ENCODE measurements around the gene SSC5D. TPM values are rescaled to one million over a fixed set of nuclear protein-coding genes. Genes with fewer than 3 reads are reported as not detected.

The SSC5D gene
- total RNA-seq, 2 experiments from 2014 or later, result 0.50 to 2.7 TPM

DNA sequence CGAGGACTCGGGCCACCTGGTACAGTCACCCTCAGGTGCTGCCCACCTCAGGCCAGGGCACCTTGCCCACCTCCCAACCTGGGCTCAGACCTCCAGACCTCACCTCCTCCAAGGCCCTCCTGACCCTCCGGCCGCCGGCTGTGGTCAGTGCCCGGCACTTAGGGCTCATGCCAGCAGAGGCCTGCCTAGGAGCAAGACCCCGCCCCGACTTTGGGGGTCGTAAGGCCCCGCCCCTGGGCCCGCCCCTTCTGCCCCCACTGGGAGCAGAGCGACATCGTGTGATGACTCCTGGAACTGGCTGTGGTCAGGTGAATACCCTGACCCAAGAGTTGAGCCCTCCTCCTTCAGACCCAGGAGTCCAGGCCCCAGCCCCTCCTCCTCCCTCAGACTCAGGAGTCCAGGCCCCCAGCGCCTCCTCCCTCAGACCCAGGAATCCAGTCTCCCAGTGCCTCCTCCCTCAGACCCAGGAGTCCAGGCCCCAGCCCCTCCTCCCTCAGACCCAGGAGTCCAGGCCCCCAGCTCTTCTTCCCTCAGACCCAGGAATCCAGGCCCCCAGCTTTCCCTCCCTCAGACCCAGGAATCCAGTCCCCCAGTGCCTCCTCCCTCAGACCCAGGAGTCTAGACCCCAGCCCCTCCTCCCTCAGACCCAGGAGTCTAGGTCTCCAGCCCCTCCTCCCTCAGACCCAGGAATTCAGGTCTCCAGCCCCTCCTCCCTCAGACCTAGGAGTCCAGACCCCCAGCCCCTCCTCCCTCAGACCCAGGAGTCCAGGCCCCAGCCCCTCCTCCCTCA is 48.9 kb downstream of the SSC5D start, which contains the start of gene SBK2:
Gene SBK2, minus strand, starts transcription at position 183 of the 790 bp plus-strand sequence. CDS start 839 bp downstream, outside the sequence.
- intact Hi-C loops (cut with micrococcal nuclease; ENCODE audit: unreplicated experiment), result no loop called here
- Histone ChIP-seq H3K9me3 (ENCODE audit: low read length) (no peaks in the 10 kb centered on the region), H3K27ac (ENCODE audit: low read depth, low read length, poor library complexity, severe bottlenecking) (no peak within 1 kb of the TSS), H3K36me3 (ENCODE audit: insufficient read depth, low read length) (no peaks in the 10 kb centered on the region), H3K4me3 (ENCODE audit: low read depth, low read length, poor library complexity, severe bottlenecking) (no peak within 1 kb of the TSS), H3K79me2 (ENCODE audit: insufficient read depth, low read depth, low read length) (no peaks in the 10 kb centered on the region), H4K20me1 (ENCODE audit: insufficient read depth, low read length) (no peaks in the 10 kb centered on the region), H3K9me2 (ENCODE audit: insufficient read depth, low read length) (no peaks in the 10 kb centered on the region), H3K4me1 (ENCODE audit: insufficient read depth, low read length, poor library complexity, severe bottlenecking) (no peaks in the 10 kb centered on the region), H3K4me2 (ENCODE audit: low read length) (no peak within 1 kb of the TSS), H2AFZ (ENCODE audit: low read length) (no peak within 1 kb of the TSS)
- ChIA-PET CTCF (ENCODE audit: unreplicated experiment) (no interaction called here), POLR2A (no interaction called here)
- BruUV-seq (replicated peaks), result no TSS peak
- DNase-seq (ENCODE audit: low spot score), result peak; percentile 29
- TF ChIP-seq EZH2phosphoT487 (IDR thresholded peaks at IDR 0.05; ENCODE audit: borderline replicate concordance, low read depth, low read length), result no peak
- TF ChIP-seq, protein P1, sequence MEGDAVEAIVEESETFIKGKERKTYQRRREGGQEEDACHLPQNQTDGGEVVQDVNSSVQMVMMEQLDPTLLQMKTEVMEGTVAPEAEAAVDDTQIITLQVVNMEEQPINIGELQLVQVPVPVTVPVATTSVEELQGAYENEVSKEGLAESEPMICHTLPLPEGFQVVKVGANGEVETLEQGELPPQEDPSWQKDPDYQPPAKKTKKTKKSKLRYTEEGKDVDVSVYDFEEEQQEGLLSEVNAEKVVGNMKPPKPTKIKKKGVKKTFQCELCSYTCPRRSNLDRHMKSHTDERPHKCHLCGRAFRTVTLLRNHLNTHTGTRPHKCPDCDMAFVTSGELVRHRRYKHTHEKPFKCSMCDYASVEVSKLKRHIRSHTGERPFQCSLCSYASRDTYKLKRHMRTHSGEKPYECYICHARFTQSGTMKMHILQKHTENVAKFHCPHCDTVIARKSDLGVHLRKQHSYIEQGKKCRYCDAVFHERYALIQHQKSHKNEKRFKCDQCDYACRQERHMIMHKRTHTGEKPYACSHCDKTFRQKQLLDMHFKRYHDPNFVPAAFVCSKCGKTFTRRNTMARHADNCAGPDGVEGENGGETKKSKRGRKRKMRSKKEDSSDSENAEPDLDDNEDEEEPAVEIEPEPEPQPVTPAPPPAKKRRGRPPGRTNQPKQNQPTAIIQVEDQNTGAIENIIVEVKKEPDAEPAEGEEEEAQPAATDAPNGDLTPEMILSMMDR (conservative IDR thresholded peaks at IDR 0.05; ENCODE audit: low read length), result peak; percentile 58

DNA sequence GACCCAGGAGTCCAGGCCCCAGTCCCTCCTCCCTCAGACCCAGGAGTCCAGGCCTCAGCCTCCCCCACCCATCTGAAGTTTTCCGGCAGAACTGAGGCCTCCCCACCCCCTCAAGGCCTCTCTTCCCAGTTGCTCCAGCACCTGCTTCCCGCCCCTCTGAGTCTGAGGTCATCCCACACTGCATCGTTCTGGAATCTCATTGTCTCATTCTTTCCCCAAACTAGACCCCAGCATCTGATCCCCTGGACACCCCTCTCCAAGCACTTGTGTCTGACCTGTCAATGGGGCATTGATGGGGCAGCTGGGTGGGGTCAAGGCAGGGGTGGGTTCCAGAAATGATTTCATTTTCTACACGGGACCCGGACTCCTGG is 49.5 kb downstream of the SSC5D start:
- H3K36me3 ChIP-seq (ENCODE audit: insufficient read depth, low read length), result no peaks in the 10 kb centered on the region
- no peak overlapping the region for H2AFZ ChIP-seq (ENCODE audit: low read length)
- DNase-seq (ENCODE audit: low spot score), result no peak
- no peaks in the 10 kb centered on the region for H4K20me1 ChIP-seq (ENCODE audit: insufficient read depth, low read length)
- no peaks in the 10 kb centered on the region for H3K4me1 ChIP-seq (ENCODE audit: insufficient read depth, low read length, poor library complexity, severe bottlenecking)
- intact Hi-C loops (cut with micrococcal nuclease; ENCODE audit: unreplicated experiment), result no loop called here
- H3K9me2 ChIP-seq (ENCODE audit: insufficient read depth, low read length), result no peaks in the 10 kb centered on the region
- no peak for TF ChIP-seq EZH2phosphoT487 (IDR thresholded peaks at IDR 0.05; ENCODE audit: borderline replicate concordance, low read depth, low read length)
- TF ChIP-seq, protein P1 (conservative IDR thresholded peaks at IDR 0.05; ENCODE audit: low read length), result no peak
- ChIA-PET CTCF (ENCODE audit: unreplicated experiment) (no interaction called here), POLR2A (no interaction called here)
- H3K79me2 ChIP-seq (ENCODE audit: insufficient read depth, low read depth, low read length), result no peaks in the 10 kb centered on the region
- BruUV-seq (replicated peaks), result no TSS peak
- H3K4me2 ChIP-seq (ENCODE audit: low read length), result no peak overlapping the region
- no peaks in the 10 kb centered on the region for H3K9me3 ChIP-seq (ENCODE audit: low read length)
- no peak overlapping the region for H3K27ac ChIP-seq (ENCODE audit: low read depth, low read length, poor library complexity, severe bottlenecking)
- H3K4me3 ChIP-seq (ENCODE audit: low read depth, low read length, poor library complexity, severe bottlenecking), result no peak overlapping the region

DNA sequence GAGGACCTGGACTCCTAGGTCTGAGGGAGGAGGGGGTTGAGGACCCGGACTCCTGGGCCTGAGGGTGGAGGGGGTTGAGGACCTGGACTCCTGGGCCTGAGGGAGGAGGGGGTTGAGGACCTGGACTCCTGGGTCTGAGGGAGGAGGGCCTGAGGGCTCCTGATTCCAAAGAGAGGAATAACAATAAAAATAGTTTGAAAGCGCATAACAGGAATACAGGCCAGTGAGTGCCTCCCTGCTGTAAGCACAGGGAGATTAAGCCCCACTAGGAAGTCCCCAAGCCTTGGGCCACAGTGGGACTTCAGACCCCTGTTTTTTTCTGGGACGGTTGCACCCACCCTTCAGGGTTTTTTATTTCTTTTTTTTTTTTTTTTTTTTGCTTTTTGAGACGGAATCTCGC is 49.9 kb downstream of the SSC5D start:
- no peaks in the 10 kb centered on the region for H3K9me3 ChIP-seq (ENCODE audit: low read length)
- ChIA-PET POLR2A (no interaction called here), CTCF (ENCODE audit: unreplicated experiment) (no interaction called here)
- no peaks in the 10 kb centered on the region for H3K36me3 ChIP-seq (ENCODE audit: insufficient read depth, low read length)
- no peak for DNase-seq (ENCODE audit: low spot score)
- H3K4me3 ChIP-seq (ENCODE audit: low read depth, low read length, poor library complexity, severe bottlenecking), result no peak overlapping the region
- H3K4me1 ChIP-seq (ENCODE audit: insufficient read depth, low read length, poor library complexity, severe bottlenecking), result no peaks in the 10 kb centered on the region
- H3K79me2 ChIP-seq (ENCODE audit: insufficient read depth, low read depth, low read length), result no peaks in the 10 kb centered on the region
- H3K4me2 ChIP-seq (ENCODE audit: low read length), result no peak overlapping the region
- no peak overlapping the region for H2AFZ ChIP-seq (ENCODE audit: low read length)
- H3K9me2 ChIP-seq (ENCODE audit: insufficient read depth, low read length), result no peaks in the 10 kb centered on the region
- no peaks in the 10 kb centered on the region for H4K20me1 ChIP-seq (ENCODE audit: insufficient read depth, low read length)
- TF ChIP-seq, protein P1 (conservative IDR thresholded peaks at IDR 0.05; ENCODE audit: low read length), result no peak
- no peak for TF ChIP-seq EZH2phosphoT487 (IDR thresholded peaks at IDR 0.05; ENCODE audit: borderline replicate concordance, low read depth, low read length)
- intact Hi-C loops (cut with micrococcal nuclease; ENCODE audit: unreplicated experiment), result no loop called here
- BruUV-seq (replicated peaks), result no TSS peak
- no peak overlapping the region for H3K27ac ChIP-seq (ENCODE audit: low read depth, low read length, poor library complexity, severe bottlenecking)

Measured in OCI-LY7 (cell line).